Colon (tissue), 2 donors: ENCODE results near the gene FCRL5.

Experiments
- FAIRE-seq: peaks from 2 replicates; lab custom pipeline; 2012; peaks lifted over from hg19 to GRCh38; lab: Jason Lieb, UNC
- donor health status: control.
- donor health status: control.

FCRL5 gene

DNA sequence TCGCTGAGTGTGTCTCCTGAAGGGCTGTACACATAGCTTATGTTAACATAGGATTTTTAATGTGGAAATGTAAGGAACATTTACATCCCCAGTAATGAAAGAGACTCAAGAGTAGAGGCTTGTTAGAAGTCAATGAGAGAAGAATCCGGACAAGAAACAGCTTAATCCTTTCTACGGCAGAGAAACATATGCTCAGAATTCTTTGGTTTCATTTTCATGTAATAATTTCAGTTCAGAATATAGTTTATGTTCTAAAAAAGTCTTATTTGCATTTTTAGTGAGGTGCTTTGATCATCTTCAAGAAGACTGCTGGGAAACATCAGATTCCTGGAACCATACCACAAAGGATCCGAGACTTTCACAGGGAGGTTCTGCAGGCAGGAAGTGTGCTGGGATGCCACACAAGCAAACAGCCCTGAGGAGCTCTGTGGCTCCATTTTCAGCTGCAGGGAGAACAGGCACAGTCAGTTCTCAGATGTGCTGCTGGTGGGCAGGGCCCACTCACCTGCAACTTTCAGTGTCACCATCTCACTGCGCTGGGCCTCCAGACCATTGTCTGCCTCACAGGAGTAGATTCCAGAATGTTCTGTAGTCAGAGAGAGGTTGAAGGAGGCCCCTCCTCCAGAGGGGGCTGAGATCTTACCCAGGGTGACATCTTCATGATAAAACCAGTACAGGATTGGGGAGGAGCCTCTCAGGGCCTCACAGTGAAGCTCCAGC, 28.4 kb downstream of the FCRL5 start:
- FAIRE-seq = no peak

DNA sequence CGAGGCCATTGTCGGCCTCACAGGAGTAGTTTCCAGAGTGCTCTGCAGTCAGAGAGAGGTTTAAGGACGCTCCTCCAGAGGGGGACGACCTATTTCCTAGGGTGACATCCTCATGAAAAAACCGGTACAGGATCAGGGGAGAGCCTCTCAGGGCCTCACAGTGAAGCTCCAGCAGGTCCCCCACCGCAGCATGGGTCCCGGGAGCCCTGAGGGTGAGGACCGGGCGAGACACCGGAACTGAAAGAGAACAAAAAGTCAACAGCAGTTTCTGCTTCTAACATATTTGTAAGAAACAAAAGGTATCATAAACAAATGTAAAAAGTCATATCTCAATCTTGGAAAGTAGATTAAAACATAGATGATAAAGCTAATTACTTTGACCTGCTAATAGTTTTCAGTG, 31.3 kb downstream of the FCRL5 start:
- FAIRE-seq = no peak

DNA sequence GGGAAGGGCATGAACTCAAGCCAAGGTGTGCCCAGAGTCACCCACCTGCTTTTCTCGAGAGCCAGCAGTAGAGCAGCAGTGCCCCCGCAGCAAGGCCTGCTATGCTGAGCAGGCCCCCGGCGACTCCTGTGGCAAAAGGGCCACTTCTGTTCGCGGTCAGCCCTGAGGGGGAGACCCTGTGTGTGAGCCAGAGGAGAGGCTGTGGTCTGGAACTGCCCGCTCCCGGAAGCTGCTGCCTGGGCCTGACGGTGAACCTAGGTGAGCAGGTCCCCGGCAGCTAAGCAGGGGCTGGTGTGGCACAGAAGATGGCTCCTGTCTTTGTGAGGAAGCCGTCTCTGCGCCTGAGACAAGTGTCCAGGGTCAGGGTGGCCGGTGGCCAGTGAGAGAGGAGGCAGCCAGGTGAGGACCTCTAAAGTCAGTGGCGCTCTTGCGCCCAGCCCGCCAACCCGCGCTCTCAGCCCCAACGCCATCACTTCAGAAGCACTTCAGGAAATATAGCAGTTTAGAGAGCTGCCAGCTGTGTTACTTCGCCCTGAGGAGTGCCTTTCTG, 31.9 kb downstream of the FCRL5 start:
- no peak for FAIRE-seq

DNA sequence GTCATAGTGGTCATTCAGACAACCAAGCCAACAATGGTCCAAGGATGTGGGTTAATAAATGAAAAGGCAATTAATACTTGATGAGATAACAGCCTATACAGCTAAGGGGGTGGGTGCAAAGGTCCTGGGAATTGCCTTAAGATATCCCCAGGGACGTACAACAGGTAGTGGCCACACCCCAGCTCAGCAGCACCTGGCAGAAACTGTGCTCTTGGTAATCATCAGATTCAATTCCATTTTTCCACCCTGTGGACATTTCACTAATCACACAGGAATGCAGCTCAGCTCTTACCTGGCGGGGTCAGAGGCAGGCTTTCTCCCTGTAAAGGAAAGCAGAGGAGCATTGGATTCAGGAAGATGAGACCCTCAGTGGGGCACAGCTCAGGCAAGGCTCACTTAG, 32.9 kb downstream of the FCRL5 start:
- no peak for FAIRE-seq

DNA sequence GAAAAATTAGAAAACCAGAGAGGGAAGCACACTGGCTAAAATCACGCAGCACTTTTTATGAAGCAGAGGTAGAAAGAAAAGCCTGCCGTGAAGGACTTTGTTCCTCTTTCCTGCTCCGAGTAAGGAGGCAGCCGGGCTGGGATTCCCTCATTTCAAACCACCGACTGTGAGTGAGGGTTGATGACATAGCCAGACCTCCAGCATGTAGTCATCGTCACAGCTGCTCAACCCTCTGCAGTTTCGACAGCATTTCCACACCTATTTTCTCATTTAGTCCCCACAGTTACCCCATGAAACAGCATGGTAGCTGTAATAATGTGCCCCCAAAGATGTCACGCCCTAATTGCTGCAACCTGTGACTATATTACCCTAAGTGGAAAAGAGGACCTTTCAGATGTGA, 35.3 kb downstream of the FCRL5 start:
- FAIRE-seq = no peak

DNA sequence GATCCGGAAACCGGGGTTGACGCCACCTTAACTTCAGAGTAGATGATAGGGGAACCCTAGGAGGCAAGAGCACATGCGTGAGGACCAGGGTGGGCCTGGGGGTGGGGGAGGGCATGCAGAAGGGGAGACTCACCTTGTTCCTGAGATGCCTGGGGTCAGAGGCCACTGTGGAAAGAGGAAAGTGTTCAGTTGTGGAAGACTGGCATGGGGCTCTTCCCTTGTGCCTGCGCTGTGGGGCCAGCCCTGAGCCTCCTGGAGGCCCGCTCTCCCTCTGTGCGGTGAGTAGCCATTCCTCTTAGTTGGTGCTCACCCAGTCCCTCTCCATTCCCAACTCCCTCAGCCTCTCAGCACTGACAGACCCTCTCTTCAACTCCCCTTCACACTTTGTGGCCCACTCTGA, 36.6 kb downstream of the FCRL5 start:
- no peak for FAIRE-seq

DNA sequence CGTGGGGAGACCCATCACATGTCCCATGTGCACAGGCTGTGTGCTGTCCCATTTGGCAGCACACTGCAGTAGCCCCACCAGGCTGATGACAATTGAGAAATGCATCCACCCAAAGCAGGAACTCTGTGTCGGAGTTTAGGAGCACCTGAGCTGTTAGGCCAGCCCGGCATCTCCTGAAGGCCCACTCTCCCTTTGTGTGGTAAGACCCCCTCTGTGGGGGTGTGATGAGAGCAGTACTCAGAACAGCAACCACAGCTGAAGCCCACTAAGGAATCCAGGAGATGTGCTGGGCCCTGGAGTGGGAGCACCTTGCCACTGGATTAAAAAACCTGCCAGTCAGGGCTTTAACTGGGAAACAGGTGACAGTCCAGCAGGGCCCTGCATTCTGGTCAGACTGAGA, 37.2 kb downstream of the FCRL5 start:
- no peak for FAIRE-seq

DNA sequence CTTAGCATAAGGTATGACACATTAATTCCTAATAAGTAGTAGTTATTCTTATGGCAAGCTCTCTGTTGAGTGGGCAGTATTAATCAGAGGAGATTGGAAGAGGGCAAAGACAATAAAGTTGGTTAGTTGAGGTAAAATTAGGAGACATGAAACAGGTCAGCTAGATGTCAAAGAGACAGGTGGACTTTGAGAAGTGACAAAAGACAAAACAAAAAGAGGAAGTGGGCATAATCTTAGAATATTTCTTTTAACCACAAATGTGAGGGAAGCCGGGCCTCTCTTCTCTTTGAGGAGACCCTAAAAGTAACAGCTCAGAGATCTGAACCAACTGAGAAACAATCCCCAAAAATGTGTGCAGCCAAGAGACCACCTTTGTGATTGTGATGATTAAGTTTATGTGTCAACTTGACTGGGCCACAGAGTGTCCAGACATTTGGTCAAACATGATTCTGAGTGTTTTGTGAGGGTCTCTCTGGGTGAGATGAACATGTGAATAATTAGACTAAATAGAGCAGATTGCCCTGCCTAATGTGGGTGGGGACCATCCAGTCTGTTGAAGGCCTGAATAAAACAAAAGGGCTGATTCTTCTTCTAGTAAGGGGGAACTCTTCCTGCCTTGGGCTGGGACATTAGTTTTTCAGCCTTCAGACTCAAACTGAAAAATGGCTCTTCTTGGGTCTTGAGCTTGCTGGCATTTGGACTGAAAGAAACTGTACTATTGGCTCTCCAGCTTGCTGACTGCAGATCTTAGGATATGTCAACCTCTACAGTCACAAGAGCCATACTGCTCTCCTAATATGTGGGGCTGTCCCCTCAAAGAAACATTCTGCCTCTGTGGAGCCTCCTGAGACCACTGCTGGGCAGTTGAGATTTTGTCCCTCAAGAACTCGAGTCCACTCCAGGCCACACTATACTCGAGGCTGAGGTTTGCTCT, 40.0 kb downstream of the FCRL5 start:
- FAIRE-seq = no peak

DNA sequence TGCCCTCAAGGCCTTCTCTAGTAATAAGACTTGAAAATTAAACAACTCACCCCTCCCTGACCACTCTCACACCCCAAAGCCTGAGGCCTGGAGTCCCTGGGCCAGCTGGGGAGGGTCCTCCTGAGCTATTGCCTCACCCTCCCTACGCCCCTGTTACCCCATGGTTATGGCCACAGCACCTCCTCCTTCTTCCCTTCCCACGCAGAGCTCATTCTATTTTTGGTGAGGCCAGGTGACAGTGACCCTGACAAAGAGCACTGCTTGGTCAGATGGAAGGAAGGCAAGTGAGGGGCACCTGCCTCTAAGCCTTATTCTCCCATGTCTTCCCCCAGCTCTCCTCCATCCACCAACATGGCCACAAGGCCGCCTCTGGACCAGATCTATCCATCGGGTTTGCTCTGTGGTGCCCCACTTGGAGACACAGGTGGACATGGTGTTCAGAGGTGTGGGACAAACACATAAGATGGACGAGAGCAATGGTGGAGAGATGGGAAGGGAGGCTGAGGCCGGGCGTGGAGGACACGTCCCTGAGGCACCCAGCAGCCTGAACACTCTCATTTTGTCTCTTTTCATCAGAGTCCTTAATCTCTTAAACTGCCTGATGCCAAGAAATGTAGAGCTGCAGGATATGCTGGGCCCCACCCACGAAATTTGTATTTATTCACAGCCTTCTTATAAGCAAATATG, 42.6 kb downstream of the FCRL5 start:
- FAIRE-seq = no peak

DNA sequence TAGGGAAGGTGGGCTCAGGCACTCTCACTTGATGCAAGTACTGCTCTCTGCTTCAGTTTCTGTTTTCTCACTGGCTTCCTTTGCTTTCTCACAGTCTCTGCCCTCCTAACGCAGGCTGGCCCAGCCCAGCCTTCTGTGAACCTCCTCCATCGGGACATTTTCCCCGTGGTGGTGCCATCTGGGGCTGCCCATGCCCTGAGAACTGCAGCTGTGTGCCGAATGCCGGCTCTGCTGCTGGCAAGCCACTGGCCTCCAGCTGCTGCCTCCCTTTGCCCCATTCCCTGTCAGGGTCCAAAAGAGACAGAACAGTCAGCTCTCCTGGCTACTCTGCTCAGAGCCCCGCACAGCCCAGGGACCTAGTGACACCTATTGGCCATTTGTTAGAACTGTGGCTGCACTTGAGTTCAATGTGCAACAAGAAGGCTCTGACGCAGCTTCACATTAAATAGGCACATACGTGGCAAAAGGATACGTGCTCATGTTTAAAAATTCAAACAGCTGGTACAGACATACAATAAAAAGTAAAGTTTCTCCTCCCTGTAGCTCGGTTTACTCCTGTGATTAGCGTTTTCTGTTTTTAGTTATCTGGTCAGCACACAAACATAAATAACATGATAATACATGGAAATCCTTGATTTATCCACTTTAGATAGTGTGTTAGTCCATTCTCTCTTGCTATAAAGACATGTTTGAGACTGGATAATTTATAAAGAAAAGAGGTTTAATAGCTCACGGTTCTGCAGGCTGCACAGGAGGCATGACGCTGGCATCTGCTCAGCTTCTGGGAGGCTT, 46.6 kb downstream of the FCRL5 start:
- FAIRE-seq = no peak

DNA sequence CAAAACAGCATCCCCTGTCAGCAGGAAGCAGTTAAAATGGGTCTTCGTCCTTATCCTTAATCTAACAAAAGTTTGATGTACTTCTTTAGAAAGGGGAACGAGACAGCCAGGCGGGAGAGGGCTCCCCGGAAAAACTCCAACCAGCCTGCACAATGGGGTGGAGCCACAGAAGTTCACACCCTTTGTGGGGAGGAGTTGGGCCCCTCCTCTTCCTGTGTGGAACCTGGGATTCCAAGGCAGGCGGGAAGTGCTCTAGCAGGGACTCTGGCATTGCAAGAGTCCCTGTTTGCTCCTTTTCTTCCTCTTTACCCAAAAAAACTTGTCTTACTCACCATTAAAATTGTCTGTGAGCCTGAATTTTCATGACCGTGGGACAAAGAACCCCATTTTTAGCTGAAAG, 47.7 kb downstream of the FCRL5 start:
- FAIRE-seq = no peak

DNA sequence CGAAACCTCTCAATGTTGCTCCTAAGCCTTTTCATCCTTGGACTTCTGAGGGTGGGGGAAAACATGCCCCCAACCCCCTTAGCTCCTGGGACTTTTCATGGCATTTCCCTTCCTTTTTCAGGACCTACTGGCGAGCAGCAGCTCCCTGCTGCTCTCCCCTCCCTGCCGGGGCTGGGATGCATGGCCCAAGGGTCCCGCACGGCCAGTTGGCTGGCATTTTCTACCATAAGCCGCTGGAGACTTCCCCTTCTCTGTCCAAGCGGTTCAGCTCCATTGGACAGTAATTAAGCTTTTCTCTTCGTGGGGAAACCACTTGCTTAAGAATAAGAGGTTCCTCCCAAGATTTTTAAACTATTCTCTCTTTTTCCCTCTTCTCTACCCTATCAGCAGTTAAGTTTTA, 52.8 kb downstream of the FCRL5 start:
- no peak for FAIRE-seq

DNA sequence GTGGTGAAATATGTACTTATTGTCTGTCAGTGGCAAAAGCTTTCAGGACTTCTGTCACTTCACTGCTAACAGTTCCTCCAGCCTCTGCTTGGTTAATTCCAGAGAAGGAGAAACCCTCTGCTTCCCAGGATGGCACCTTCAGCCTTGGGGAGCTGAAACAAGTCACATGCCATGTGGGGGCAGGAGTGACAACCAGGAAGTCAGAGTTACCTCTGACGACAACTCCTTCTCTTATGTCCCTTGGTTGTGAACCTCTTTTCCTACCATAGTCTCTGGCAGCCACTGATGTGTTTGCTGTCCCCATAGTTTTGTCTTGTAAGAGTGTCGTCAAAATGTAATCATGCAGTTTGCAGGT, 53.6 kb downstream of the FCRL5 start:
- no peak for FAIRE-seq

DNA sequence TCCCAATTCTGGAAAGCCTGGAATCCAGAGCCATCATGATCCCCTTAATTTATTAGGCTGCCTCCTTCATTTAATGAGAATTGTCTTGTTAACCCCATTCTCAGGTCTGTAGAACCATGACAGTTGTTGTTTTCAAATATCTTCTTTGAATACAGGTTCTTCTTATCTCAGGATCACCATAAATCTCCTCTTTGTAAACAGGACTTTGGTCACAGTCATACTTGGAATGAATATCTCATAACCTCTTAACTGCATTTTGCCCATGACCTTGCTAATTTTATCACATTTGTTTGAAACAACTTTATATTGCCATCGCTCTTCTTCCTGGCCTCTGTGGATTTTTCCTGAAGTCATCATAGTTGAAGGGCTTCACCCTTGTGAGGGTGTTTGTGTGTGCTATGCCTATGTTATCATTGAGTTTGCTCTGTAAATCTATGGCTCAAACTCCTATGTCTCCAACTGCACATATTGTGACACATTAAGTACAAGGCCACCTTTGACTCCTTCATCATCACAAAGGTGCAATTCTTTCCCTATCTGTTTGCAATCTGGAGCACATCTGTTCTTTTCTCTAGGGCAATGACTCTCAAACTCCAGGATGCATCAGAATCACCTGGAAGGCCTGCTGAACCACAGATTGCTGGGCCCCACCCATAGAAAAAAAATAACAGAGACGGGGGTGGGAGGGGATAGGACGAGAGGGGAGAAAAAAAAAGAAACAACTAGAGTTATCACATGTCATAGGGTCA, 54.2 kb downstream of the FCRL5 start:
- FAIRE-seq = no peak

DNA sequence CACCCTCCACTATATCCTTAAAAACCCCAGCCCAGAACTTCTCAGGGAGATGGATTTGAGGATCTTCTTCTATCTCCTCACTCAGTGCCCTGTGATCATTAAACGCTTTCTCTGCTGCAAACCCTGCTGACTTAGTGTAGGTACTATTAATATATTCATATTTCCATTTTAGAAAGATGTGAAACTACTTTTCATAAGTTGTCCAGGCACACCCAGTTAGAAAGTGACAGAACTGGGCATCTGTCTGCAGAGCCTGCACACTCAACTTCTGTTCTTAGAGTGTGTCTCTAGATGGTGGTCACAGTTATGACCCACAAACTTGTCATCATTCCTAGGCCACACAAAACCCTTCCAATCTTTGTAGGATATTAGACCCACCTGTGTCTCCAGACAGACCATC, 55.0 kb downstream of the FCRL5 start:
- FAIRE-seq = no peak

DNA sequence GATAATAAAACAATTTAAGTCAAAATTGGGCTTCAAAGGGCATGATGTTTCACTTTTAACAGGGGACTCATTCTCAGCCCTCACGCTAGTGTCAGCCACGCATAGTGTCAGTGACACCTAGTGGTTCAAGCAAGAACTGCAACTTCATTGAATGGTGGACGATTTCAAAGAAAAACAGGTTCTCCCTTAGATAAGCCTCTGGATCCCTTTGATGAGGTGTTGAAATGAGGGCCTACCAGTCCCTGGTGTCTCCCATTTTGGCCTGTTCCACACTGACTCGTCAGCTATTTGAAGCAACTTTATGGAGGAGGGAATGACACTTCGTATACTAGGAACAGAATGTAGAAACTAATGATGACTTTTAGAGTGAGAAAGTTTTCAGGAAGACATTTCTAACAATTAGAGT, 56.2 kb downstream of the FCRL5 start:
- FAIRE-seq = no peak

DNA sequence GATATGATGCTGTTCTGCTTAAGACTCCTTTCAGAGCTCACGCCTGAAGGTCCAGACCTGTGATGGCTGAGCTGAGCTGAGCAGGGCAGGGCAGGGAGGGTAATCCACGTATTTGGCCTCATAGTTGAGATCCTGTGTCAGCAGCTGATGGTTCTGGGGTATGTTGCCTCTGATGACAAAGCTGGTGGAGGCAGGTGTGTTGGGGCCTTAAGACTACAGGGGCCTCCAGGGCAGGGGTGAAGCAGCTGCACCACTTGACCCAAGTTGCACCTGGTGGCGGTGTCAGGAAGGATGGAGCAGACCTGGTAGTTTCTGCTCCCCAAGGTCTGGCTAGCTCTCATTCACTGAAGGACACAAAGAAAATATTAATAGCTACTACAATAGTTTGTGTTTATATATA, 57.0 kb downstream of the FCRL5 start:
- no peak for FAIRE-seq

DNA sequence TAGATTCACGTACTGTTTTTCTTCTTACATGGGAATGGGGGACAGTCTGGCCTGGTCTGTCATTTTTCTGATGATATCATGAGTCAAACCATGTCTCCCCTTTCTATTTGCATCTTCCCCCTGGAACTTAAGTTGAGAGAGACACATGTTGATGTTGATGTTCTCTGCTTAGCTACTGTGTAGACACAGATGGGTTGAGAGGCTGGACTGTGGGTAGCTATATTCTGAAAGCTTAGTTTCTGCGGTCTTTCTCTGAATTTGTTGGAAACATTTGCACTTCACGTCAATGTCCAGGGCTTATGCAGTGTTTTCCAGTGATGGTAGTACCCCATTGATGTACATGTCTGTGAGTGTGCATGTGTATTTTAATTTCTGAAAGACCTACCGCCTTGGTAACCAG, 58.2 kb downstream of the FCRL5 start:
- no peak for FAIRE-seq

DNA sequence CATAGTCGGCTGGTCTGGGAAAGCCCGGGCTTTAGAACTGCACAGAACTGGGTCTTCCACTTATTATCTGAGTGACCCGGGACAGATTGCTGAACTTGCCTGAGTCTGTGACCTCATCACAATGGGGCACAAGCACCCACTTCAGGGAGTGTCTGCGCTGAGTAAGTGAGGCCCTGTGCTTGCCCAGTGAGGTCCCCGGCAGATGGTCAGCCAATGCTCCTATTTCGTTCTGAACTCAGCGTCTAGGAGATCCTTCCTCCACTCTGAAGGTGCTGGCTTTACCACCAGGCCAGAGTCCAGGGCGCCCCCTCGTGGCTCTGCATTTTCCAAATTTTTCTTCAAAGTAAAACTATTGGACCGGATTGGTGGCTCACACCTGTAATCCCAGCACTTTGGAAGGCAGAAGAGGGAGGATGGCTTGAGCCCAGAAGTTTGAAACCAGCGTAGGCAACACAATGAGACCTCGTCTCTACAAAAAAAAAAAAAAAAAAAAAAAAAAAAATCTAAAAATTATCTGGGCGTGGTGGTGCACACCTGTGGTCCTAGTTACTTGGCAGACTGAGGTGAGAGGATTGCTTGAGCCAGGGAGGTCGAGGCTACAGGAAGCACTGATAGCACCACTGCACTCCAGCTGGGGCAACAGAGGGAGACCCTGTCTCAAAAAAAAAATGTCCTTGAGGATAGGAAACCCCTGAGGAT, 61.7 kb downstream of the FCRL5 start:
- no peak for FAIRE-seq

DNA sequence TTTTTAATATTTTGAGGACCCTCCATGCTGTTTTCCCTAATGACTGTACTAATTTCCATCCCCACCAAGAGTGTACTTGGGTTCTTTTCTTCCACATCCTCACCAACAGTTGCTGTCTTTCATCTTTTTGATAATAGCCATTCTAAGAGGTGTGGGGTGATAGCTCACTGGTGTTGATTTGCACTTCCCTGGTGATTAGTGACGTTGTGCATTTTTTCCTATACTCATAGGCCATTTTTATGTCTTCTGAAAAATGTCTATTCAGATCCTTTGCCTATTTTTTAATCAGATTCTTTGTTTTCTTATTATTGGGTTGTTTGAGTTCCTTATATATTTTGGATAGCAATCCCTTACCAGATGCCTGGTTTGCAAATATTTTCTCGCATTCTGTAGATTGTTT, 64.2 kb downstream of the FCRL5 start:
- no peak for FAIRE-seq

DNA sequence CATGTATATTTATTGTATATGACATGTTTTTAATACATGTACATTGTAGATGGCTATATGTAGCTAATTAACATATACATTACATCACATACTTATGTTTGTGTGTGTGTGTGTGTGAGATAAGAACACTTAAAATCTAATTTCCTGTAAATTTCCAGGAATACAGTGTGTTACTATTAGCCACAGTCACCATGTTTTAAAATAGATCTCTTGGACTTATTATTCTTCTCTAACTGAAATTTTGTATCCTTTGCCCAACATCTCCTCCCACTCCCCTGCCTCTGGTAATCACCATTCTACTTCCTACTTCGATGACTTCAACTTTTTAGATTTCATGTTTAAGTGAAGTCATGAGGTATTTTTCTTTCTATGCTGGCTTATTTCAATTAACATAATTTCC, 64.8 kb downstream of the FCRL5 start:
- no peak for FAIRE-seq
